Breast epithelium (tissue), 3 donors: ENCODE results near the gene SCAANT1.

Source experiments
- POLR2A ChIP-seq: fragments of 450-650 bp; IDR thresholded peaks from one replicate; pipeline ENCODE4 v1.6.1; 2016; ENCODE audit warnings: antibody characterized with exemption, mild to moderate bottlenecking, moderate library complexity
- TF ChIP-seq, protein P1 (sequence below), 3 donors: fragments of 450-650 bp; IDR thresholded peaks; one replicate each; pipeline ENCODE4 v1.5.1; 2016 to 2017; ENCODE audit warnings: antibody characterized with exemption in 3 of 3, mild to moderate bottlenecking in 3 of 3, moderate library complexity in 3 of 3

DNA sequence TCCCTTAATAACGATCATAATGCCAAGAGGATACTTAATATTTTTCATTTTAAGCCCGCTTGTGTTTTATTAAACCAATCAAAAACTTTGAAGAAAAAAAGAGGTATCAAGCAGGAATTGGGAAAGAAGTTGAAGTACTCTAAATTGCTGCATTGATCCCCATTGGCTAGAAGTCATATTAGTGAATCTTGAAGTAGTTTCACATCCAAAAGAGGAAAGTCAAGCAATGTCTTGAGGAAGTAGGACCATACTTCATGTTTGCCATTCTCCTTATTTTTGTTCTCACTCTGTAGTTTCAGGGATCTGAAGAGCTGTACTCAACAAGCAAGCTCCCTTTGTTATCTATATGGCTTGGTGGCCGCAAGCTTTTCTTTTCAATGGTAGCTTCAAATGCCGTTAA lies 2.2 kb downstream of the SCAANT1 start:
- TF ChIP-seq, protein P1, sequence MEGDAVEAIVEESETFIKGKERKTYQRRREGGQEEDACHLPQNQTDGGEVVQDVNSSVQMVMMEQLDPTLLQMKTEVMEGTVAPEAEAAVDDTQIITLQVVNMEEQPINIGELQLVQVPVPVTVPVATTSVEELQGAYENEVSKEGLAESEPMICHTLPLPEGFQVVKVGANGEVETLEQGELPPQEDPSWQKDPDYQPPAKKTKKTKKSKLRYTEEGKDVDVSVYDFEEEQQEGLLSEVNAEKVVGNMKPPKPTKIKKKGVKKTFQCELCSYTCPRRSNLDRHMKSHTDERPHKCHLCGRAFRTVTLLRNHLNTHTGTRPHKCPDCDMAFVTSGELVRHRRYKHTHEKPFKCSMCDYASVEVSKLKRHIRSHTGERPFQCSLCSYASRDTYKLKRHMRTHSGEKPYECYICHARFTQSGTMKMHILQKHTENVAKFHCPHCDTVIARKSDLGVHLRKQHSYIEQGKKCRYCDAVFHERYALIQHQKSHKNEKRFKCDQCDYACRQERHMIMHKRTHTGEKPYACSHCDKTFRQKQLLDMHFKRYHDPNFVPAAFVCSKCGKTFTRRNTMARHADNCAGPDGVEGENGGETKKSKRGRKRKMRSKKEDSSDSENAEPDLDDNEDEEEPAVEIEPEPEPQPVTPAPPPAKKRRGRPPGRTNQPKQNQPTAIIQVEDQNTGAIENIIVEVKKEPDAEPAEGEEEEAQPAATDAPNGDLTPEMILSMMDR (IDR thresholded peaks at IDR 0.05): no peak
- TF ChIP-seq POLR2A: no peak
